Testis (tissue), 3 donors: ENCODE results near the gene SGPL1. TPM values are rescaled to one million over a fixed set of nuclear protein-coding genes. Genes with fewer than 3 reads are reported as not detected.

ENCODE experiments used
- DNase-seq: peaks from one replicate; pipeline ENCODE4 v3.0.0-alpha.2; 2019
- H3K27ac ChIP-seq, 2 donors: fragments of 200-600 bp; sonication (generic); one replicate each; pipeline ENCODE4 v1.5.1; 2019
- H3K27me3 ChIP-seq: fragments of 200-600 bp; sonication (generic); one replicate; pipeline ENCODE4 v1.5.1; 2019
- H3K36me3 ChIP-seq: fragments of 200-600 bp; sonication (generic); one replicate; pipeline ENCODE4 v1.5.1; 2017; ENCODE audit warnings: low read depth; ENCODE audit errors: missing control alignments
- H3K4me1 ChIP-seq: fragments of 200-600 bp; sonication (generic); one replicate; pipeline ENCODE4 v1.5.1; 2019
- H3K4me3 ChIP-seq, 2 donors: fragments of 200-600 bp; sonication (generic); one replicate each; pipeline ENCODE4 v1.5.1; 2017 to 2019
- H3K9me3 ChIP-seq: fragments of 200-600 bp; sonication (generic); one replicate; pipeline ENCODE4 v1.5.1; 2017
- CTCF ChIP-seq, 3 experiments: fragments of 450-650 bp in 2 of 3; fragments of 200-600 bp in 1 of 3; sonication (generic) in 1 of 3; IDR thresholded peaks; one replicate each; pipeline ENCODE4 v1.5.1; 2016 to 2019; ENCODE audit warnings: antibody characterized with exemption in 3 of 3, mild to moderate bottlenecking in 2 of 3, moderate library complexity in 1 of 3
- POLR2A ChIP-seq: fragments of 450-650 bp; IDR thresholded peaks from one replicate; pipeline ENCODE4 v1.6.1; 2017; ENCODE audit warnings: antibody characterized with exemption, mild to moderate bottlenecking, moderate library complexity
- WGBS, 2 donors: methylation state at CpG; one replicate each; pipeline ENCODE4 v1.1.5; 2018; 5-methylcytosine and 5-hydroxymethylcytosine counted together
- intact Hi-C: fragments of 100-400 bp; cut with DNase I; formaldehyde crosslinking; loops from one replicate; pipeline ENCODE4 v1.15.1; 2023; ENCODE audit warnings: low total_unique reads
- polyA plus RNA-seq: library from polyadenylated mRNA; stranded (reverse); fragments of 350-450 nt; fragmentation: Illumina TruSeq; extraction: RNeasy Lipid Tissue Mini Kit (QIAGEN cat#74804); gene quantifications from one replicate; pipeline ENCODE4 v1.2.3, GENCODE V29; 2014; ENCODE audit warnings: low read depth, low replicate concordance; ENCODE audit not compliant: insufficient read depth
- small RNA-seq, 2 donors: library from RNA; depleted of rRNA; stranded (forward); fragments of <200 nt; gene quantifications; one replicate each; pipeline ENCODE3, GENCODE V24; 2016
- total RNA-seq, 2 donors: library from RNA; depleted of rRNA; stranded (reverse); fragments of >200 nt; gene quantifications; one replicate each; pipeline ENCODE4 v1.2.3, GENCODE V29; 2016

Gene SGPL1
- total and polyA plus RNA-seq, 3 donors from 2014 or later: 38.5 to 70.1 (median 64.2) TPM

- no peaks in the 10 kb centered on the region for H3K27me3 ChIP-seq
- H3K4me3 ChIP-seq: no peak overlapping the region
- no peak for DNase-seq
- TF ChIP-seq CTCF (IDR thresholded peaks at IDR 0.05) (no peak), POLR2A (no peak)
- 75 to 79% methylated on average over 17 of the region's 17 CpGs for WGBS, 2 donors
- H3K27ac ChIP-seq: no peak overlapping the region
- no peaks in the 10 kb centered on the region for H3K9me3 ChIP-seq
- no peaks in the 10 kb centered on the region for H3K36me3 ChIP-seq
- no peaks in the 10 kb centered on the region for H3K4me1 ChIP-seq
- intact Hi-C loops: no loop called here
Measured at GRCh38 chr10:70930263-70931000, 114.7 kb downstream of the SGPL1 start.

Small RNAs within 50 kb of the gene (small RNA-seq; reads per million reads assigned to genes)
- 0 reads per million in 2 donors for gene RPS26P40

Other genes with a start within 250 kb of the SGPL1 start
- gene PRF1, start 213.2 kb upstream of the SGPL1 start, total RNA-seq: 1 to 10 TPM in 1 of 2 donors, under 1 TPM in 1; 0.55 to 1.8 TPM
- gene PRF1, start 213.2 kb upstream of the SGPL1 start, polyA plus RNA-seq: 2.2 TPM
- under 1 TPM; 0.63 to 0.93 TPM for gene ADAMTS14, start 143.4 kb upstream of the SGPL1 start, total RNA-seq
- 0.90 TPM for gene ADAMTS14, start 143.4 kb upstream of the SGPL1 start, polyA plus RNA-seq
- 10 to 100 TPM in 1 of 2 donors, 1 to 10 TPM in 1; 8.4 to 19.1 TPM for gene TBATA, start 30.6 kb upstream of the SGPL1 start, total RNA-seq
- 34.6 TPM for gene TBATA, start 30.6 kb upstream of the SGPL1 start, polyA plus RNA-seq
- 10 to 100 TPM; 61.9 to 71.2 TPM for gene PCBD1, start 72.6 kb downstream of the SGPL1 start, total RNA-seq
- gene PCBD1, start 72.6 kb downstream of the SGPL1 start, polyA plus RNA-seq: 49.6 TPM